Calu3 (cell line): ENCODE results near the gene B3GALNT2. TPM values are rescaled to one million over a fixed set of nuclear protein-coding genes. Genes with fewer than 3 reads are reported as not detected.

Experiments used
- BruUV-seq: library from RNA; stranded (reverse); fragments of 400-500 nt; replicated peaks from 2 replicates; lab custom pipeline; 2021; lab: Mats Ljungman, UMichigan
- CTCF ChIA-PET: fragments of 300-600 bp; sonication (Branson Sonifier 250); formaldehyde crosslinking; loops from one replicate; lab custom pipeline; 2022; ENCODE audit warnings: antibody characterized with exemption; lab: Charles Lee
- DNase-seq: peaks from one replicate; pipeline ENCODE4 v3.0.0; 2022
- H3K27ac Mint-ChIP-seq: one replicate; pipeline ENCODE4 v1.8.0; 2022; ENCODE audit warnings: mixed read lengths; ENCODE audit not compliant: unreplicated experiment
- H3K27me3 Mint-ChIP-seq: one replicate; pipeline ENCODE4 v1.8.0; 2022; ENCODE audit warnings: mixed read lengths; ENCODE audit not compliant: unreplicated experiment
- H3K36me3 Mint-ChIP-seq: one replicate; pipeline ENCODE4 v1.8.0; 2022; ENCODE audit warnings: mild to moderate bottlenecking, moderate library complexity, mixed read lengths; ENCODE audit not compliant: insufficient read depth, unreplicated experiment
- H3K4me1 Mint-ChIP-seq: one replicate; pipeline ENCODE4 v1.8.0; 2022; ENCODE audit warnings: mild to moderate bottlenecking, low read depth, mixed read lengths; ENCODE audit not compliant: unreplicated experiment
- H3K4me3 Mint-ChIP-seq: one replicate; pipeline ENCODE4 v1.8.0; 2022; ENCODE audit warnings: mild to moderate bottlenecking, low read depth, moderate library complexity, mixed read lengths; ENCODE audit not compliant: unreplicated experiment
- H3K9me3 Mint-ChIP-seq: one replicate; pipeline ENCODE4 v1.8.0; 2022; ENCODE audit warnings: low read depth, mixed read lengths; ENCODE audit not compliant: unreplicated experiment
- intact Hi-C: fragments of 100-400 bp; cut with micrococcal nuclease; formaldehyde crosslinking; loops from one replicate; pipeline ENCODE4 v1.10.0; 2022; ENCODE audit not compliant: unreplicated experiment
- total RNA-seq: library from RNA; stranded (reverse); gene quantifications from 2 replicates; pipeline ENCODE4 v1.2.3, GENCODE V29; 2022
- TF ChIP-seq, protein P1 (sequence below): fragments of 200-600 bp; IDR thresholded peaks from one replicate; pipeline ENCODE4 v1.8.0; 2022; ENCODE audit warnings: antibody characterized with exemption; ENCODE audit not compliant: unreplicated experiment

The B3GALNT2 gene
- total RNA-seq, 1 experiment from 2014 or later, result 35.3 TPM

DNA sequence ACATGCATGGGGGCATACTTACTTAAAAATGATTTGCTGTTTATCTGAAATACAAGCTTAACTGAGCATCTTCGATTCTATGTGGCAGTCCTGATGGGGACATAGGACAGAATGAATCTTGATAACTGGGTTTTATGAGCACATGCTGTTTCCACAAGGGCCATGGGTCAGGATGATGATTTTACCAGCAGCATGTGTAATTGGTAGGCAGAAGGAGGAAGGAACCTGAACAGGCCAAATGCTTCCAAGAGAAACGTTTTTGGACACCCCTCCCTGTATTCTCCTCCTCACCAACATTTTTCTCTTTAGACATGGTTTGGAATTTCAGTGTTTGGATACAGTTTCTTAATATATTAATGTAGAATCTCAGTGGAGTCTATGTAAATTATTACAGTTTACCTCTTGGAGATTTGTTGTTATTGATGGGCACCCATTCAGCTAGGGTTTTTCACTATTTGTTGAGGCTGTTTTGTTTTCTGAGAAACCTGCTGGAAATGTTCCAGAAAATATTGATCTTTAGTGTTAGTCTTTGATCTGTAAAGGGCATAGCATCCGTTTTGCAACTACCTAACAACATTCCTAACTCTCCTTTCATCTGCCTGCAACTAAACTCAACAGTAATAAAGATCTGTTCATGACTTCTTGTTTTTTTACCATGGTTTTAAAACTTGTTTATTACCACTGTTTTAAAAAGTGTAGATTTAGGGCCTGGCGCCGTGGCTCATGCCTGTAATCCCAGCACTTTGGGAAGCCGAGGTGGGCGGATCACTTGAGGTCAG lies 95.0 kb downstream of the B3GALNT2 start:
- intact Hi-C loops, result no loop called here
- CTCF ChIA-PET, result interaction anchor here (0.9 kb wide), 1 partner anchor 183 kb away, joined by 3 read pairs; no protein-coding TSS in a partner anchor
- no peak overlapping the region for H3K4me3 Mint-ChIP-seq
- H3K4me1 Mint-ChIP-seq, result peaks cover 26% of the 10 kb centered on the region
- H3K36me3 Mint-ChIP-seq, result peaks cover 8% of the 10 kb centered on the region
- H3K27ac Mint-ChIP-seq, result no peak overlapping the region
- BruUV-seq, result no TSS peak
- TF ChIP-seq, protein P1, sequence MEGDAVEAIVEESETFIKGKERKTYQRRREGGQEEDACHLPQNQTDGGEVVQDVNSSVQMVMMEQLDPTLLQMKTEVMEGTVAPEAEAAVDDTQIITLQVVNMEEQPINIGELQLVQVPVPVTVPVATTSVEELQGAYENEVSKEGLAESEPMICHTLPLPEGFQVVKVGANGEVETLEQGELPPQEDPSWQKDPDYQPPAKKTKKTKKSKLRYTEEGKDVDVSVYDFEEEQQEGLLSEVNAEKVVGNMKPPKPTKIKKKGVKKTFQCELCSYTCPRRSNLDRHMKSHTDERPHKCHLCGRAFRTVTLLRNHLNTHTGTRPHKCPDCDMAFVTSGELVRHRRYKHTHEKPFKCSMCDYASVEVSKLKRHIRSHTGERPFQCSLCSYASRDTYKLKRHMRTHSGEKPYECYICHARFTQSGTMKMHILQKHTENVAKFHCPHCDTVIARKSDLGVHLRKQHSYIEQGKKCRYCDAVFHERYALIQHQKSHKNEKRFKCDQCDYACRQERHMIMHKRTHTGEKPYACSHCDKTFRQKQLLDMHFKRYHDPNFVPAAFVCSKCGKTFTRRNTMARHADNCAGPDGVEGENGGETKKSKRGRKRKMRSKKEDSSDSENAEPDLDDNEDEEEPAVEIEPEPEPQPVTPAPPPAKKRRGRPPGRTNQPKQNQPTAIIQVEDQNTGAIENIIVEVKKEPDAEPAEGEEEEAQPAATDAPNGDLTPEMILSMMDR, result no peak
- no peaks in the 10 kb centered on the region for H3K27me3 Mint-ChIP-seq
- no peaks in the 10 kb centered on the region for H3K9me3 Mint-ChIP-seq
- DNase-seq, result no peak

DNA sequence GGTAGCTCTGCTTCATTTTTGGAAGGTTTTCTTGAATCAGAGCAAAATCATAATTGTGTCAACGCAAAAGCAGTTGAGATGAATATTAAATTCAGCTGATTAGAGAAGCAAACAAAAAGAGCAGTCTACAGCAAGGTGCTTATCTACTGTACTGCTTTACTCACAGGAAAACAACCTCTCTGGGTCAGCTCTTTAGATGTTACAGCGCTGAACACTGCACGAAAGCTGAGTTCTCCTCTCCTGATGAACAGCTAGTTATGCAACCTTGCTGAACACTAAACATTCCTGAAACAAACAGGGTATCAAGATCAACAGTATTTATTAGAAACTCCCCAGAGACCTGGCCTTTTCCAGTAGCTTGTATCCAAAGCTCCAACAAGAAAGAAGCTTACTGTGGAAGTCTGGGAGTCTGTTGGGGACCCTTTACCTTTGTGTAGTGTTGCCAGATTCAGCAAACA lies 95.7 kb downstream of the B3GALNT2 start:
- no peak overlapping the region for H3K27ac Mint-ChIP-seq
- no peak for DNase-seq
- CTCF ChIA-PET, result interaction anchor here (0.5 to 0.9 kb wide), 2 partner anchors 11 to 182 kb away, joined by 3 to 4 read pairs; no protein-coding TSS in a partner anchor
- no peaks in the 10 kb centered on the region for H3K9me3 Mint-ChIP-seq
- BruUV-seq, result no TSS peak
- TF ChIP-seq, protein P1, result no peak
- intact Hi-C loops, result no loop called here
- H3K36me3 Mint-ChIP-seq, result peaks cover 10% of the 10 kb centered on the region
- peaks cover 30% of the 10 kb centered on the region for H3K4me1 Mint-ChIP-seq
- H3K27me3 Mint-ChIP-seq, result no peaks in the 10 kb centered on the region
- no peak overlapping the region for H3K4me3 Mint-ChIP-seq

DNA sequence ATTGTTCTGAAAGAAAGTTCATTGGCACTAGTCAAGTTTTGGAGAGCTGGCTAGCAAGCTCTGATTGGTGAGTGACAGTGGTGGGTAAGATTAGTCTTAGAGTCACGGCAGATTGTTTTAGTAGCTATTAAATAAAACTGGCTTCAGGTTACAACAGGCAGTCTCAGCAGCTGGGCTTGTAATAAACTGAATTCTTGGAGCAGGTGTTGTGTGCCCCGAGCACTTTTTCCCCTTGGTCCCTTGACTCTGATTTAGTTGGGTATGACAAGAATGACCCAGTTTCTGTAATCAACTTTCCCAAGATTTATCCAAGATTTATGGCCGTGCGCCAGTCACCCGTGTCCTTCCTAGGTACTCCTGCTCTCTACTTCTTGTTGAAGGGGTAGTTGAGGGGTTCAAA lies 96.8 kb downstream of the B3GALNT2 start:
- TF ChIP-seq, protein P1, result no peak
- intact Hi-C loops, result no loop called here
- CTCF ChIA-PET, result no interaction called here
- Mint-ChIP-seq H3K27me3 (no peaks in the 10 kb centered on the region), H3K4me1 (peaks cover 35% of the 10 kb centered on the region), H3K36me3 (peaks cover 10% of the 10 kb centered on the region), H3K9me3 (no peaks in the 10 kb centered on the region), H3K27ac (no peak overlapping the region), H3K4me3 (no peak overlapping the region)
- BruUV-seq, result no TSS peak
- DNase-seq, result no peak

DNA sequence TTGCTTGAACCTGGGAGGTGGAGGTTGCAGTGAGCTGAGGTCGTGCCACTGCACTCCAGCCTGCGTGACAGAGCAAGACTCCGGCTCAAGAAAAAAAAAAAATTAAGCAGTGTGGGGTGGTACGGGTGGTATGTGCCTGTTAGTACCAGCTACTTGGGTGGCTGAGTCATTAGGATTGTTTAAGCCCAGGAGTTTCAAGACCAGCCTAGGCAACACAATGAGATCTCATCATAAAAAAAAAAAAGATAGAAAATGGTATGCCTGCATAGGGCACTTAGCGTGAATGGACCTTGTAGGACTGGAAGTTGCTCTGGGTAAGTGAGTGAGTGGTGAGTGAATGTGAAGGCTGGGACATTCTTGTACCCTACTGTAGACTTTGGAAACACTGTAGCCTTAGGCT lies 100.1 kb downstream of the B3GALNT2 start:
- TF ChIP-seq, protein P1, result no peak
- no TSS peak for BruUV-seq
- intact Hi-C loops, result no loop called here
- no peak overlapping the region for H3K27ac Mint-ChIP-seq
- CTCF ChIA-PET, result interaction anchor here (0.7 kb wide), 1 partner anchor 37 kb away, joined by 4 read pairs; the partner anchor contains the start of gene TBCE
- H3K9me3 Mint-ChIP-seq, result no peaks in the 10 kb centered on the region
- H3K27me3 Mint-ChIP-seq, result no peaks in the 10 kb centered on the region
- peaks cover 11% of the 10 kb centered on the region for H3K36me3 Mint-ChIP-seq
- no peak overlapping the region for H3K4me3 Mint-ChIP-seq
- no peak for DNase-seq
- peaks cover 32% of the 10 kb centered on the region for H3K4me1 Mint-ChIP-seq
